Keratinocyte (primary cell): ENCODE results near the gene TEAD4.

ENCODE experiments used
- CTCF ChIP-seq, 3 experiments: IDR thresholded peaks in 1 of 3; conservative IDR thresholded peaks in 1 of 3; optimal IDR thresholded peaks in 1 of 3; 2 replicates in 2 of 3; 3 replicates in 1 of 3; pipeline versions ENCODE3 to v1.5.1; 2011; ENCODE audit warnings: low read length in 3 of 3, mild to moderate bottlenecking in 3 of 3, moderate library complexity in 2 of 3, control low read depth in 1 of 3, inconsistent platforms in 1 of 3; ENCODE audit not compliant: insufficient read depth in 2 of 3; ENCODE audit errors: extremely low read depth in 1 of 3
- EZH2 ChIP-seq: IDR thresholded peaks from one replicate; pipeline ENCODE4 v1.6.1; 2012; ENCODE audit warnings: inconsistent platforms, mild to moderate bottlenecking, low read length, moderate library complexity

- TF ChIP-seq EZH2 = no peak
- TF ChIP-seq CTCF (optimal IDR thresholded peaks at IDR 0.05 in 1 of 3, IDR thresholded peaks at IDR 0.05 in 1 of 3, conservative IDR thresholded peaks at IDR 0.05 in 1 of 3; ENCODE audit: extremely low read depth in 1 of 3, insufficient read depth in 2 of 3, low read length in 3 of 3) = no peak
Observed at GRCh38 chr12:2963760-2964292, 4.6 kb downstream of the TEAD4 start.
